ENCODE measurements around the gene PLXNA4.

- TF ChIP-seq E2F8 (IDR thresholded peaks at IDR 0.05; ENCODE audit: low read depth, partially characterized antibody), result no peak
- no peak for TF ChIP-seq EZH2 (IDR thresholded peaks at IDR 0.05; ENCODE audit: borderline replicate concordance, low read depth, low read length)
- no peak for TF ChIP-seq FOXJ3 (CRISPR knock-in tag; IDR thresholded peaks at IDR 0.05)
- TF ChIP-seq MYC (IDR thresholded peaks at IDR 0.05; ENCODE audit: low read depth, low read length), result no peak
- no peak for TF ChIP-seq MYC (CRISPR knock-in tag; IDR thresholded peaks at IDR 0.05; ENCODE audit: borderline replicate concordance, low read depth)
Observed at GRCh38 chr7:132130497-132130896, 445.8 kb downstream of the PLXNA4 start.
